ENCODE measurements around the gene CERKL.

DNA sequence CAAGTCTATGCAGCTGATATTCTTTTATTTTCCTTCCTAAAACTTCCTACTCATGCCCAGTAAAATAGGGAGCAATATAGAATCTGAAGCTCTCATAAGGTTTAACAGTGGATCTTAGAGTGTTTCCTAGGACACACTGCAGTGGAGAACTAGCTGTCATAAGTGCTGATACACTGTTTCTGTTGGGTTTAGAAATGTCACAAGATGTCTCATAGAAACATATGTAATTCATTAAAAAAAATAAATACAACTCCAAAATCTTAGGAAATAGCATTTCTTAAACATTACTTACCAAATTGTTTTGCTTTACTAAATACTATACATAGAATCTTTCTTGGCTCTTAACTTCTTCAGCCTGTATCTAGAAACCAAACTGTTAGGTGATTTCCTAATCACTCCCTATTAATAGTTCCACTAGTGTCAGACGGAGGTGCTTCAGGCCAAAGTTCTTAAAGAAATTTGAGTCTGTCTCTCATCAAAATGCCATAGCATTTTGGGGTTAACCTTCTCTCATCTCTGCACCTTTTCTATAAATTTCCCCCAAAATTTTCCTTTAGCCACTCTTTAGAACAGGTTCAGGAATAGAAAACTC lies 93.7 kb downstream of the CERKL start:
- no peak for TF ChIP-seq POLR2AphosphoS5 (IDR thresholded peaks at IDR 0.05; ENCODE audit: low read depth, low read length)
- TF ChIP-seq POLR2A (IDR thresholded peaks at IDR 0.05; ENCODE audit: low read depth, low read length) = no peak

All from GM12892 (cell line).